HG03571 (cell line): ENCODE results near the gene NRCAM.

Experiments used
- ATAC-seq: cut with Tn5 transposase; IDR thresholded peaks from one replicate; pipeline ENCODE4 v1.9.1; 2021; ENCODE audit not compliant: unreplicated experiment

The NRCAM gene

GRCh38 chr7:108313086-108313485, 143.2 kb downstream of the NRCAM start:
- no peak for ATAC-seq

GRCh38 chr7:108311446-108312168, 144.6 kb downstream of the NRCAM start:
- peak; percentile 44 for ATAC-seq

DNA sequence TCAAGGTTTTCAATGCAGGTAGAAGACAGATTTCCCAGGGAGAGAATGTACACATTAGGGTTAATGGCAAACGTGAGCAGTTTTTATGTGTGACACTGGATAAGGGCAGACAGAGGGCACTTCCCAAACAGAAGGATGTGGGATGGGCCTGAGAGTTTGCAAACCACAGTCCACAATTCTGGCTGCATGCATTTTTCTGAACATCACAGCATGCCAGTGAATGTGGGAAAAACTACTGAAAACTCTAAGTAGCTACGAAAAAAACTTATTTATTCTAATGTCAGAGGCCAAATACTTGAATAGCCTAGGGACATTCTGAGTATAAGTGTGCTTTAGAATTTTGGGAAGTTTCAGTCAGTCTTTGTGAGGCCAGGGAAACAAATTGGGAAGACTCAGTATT, 145.9 kb downstream of the NRCAM start:
- ATAC-seq, result no peak

GRCh38 chr7:108308903-108309302, 147.3 kb downstream of the NRCAM start:
- no peak for ATAC-seq

DNA sequence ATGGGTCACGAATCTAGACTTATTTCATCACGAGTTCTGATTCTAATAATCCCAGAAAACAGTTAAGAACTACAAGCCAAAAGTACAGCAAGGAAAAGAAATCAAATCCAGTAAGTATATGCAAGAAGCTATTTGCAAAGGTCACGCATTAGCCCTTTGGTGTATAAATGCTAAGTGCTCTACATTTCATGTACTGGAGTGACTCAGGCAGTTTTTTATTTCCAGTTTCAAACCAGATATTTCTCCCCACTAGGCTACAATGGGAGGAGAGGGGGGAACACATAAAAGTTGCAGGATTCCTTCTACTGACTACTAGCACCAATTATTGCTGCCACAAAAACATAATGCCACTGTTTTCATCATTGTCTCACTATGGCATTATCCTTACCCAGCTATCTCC, 148.0 kb downstream of the NRCAM start:
- ATAC-seq, result no peak

DNA sequence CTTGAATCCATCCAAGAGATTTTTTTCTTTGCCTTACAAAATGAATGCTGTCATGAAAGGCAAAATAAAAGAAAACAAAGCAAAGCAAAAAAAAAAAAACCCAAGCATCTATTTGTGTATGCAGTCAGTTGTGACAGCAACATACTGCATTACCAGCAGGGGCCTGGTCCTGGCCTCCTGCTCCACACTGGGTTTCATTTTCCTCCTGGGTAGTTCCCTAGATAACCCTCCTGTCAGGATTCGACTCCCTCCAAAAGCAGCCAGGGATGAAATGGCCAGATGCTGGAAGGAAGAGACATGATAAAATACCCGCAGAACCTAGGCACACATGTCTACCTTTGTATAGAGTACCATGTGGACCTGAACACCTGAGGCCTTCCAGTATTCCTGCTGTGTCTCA, 148.6 kb downstream of the NRCAM start:
- ATAC-seq, result no peak

DNA sequence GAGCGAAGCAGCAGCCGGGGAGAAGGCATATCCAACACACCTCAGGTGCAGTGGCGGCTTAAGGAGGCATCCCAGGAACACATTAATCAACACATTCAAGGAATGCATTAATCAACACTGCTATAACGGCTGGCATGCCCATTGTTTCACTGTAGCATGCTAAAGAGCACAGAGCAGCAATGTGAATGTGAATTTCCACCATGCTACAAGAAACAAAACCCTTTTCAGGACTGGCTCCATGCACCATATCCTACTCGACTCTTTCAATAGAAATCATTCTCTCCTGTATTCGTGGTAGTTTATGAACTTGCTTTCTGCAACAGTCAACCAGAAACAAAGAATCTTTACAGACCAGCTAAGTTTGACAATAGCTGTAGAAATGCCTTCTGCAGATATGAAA, 149.0 kb downstream of the NRCAM start:
- no peak for ATAC-seq

DNA sequence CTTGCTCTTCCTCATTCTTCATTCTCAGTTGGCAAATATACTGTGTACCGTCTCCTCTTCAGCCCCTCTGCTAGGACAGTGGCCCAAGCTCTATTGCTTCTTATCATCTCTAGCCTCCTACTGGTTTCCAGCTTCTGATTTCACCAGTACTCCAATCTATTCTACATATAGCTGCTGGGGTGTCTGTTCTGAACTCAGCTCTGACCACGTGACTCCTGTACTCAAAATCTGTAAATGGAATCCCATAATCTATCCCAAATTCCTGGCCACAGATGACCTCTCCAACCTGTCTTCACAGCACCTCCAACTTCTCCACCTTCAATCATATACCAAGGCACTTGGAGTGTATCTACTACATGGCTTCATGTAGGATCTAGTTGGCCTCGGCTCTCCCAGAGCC, 152.9 kb downstream of the NRCAM start:
- no peak for ATAC-seq

DNA sequence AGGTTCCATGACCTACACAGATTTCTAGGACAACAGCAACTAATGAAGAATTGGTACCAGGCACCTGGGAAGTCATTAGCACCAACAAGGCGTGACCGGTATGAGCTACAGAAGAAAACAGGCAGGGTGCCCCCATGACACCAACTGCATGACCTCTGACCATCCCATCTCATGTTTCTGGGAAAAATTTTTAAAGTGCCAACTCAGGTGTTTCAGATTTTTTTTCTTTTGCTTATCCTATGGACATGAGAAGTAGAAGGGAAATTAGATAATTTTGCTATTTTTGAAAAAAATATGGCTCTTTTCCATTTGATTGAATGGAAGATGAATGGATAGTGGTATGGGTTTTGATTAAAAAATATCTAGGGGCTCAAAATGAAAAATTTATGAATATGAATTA, 154.8 kb downstream of the NRCAM start:
- ATAC-seq, result no peak

DNA sequence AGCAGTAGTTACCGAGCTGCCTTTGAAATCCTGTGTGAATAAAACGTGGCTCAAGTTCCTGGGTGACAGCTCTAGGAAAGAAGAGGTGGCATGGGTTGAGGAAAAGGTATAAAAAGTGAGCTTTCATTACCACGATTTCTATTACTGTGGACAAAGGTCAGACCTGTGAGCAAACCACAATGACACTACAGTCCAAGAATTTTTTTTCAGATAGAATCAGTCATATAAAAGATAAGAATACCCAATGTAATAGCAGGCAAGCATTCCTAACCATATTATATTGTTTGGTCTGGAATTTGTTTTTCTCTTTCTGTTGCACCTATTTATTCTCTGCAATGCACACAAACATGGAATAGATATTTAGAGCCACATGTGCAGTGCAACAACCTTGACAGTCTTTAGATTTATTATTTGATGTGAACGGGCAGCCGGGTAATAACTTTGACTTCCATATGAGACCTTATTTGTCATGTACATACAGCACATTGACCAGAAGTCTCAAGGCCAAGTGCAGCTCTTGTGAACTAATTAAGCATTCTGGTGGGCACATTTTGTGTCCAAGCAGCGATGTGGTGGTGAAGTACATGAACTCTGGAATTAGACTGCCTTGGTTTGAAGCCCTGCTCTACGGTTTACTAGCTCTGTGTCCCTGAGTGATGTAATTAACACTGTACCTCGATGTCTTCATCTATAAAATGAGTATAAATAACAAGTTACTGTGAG, 156.8 kb downstream of the NRCAM start:
- ATAC-seq, result no peak

DNA sequence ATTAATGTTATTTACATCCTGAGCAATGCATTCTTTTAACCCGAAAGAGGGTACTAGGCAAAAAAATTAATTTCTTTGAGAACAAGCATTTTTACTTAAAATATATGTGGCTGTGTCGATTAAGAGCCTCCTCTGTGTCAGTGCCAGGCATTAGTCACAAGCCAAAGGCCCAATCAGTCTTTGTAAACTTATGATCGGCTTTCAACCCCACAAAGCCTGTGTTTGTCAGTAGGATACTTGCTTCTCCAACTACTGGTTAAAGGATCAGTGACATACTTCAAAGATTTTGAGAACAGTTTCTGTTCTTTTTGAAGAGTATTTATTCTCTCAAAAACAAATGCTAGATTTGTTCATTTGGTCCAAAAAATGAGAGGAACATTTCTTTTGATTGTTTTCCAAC, 159.3 kb downstream of the NRCAM start:
- no peak for ATAC-seq

- ATAC-seq, result peak; percentile 97
Measured at GRCh38 chr7:108294595-108294994, 161.6 kb downstream of the NRCAM start.

GRCh38 chr7:108293149-108293612, 163.1 kb downstream of the NRCAM start:
- ATAC-seq, result no peak

GRCh38 chr7:108292541-108292940, 163.7 kb downstream of the NRCAM start:
- ATAC-seq, result no peak

GRCh38 chr7:108291791-108292440, 164.3 kb downstream of the NRCAM start:
- ATAC-seq, result no peak

GRCh38 chr7:108291152-108291508, 165.1 kb downstream of the NRCAM start:
- ATAC-seq, result no peak

DNA sequence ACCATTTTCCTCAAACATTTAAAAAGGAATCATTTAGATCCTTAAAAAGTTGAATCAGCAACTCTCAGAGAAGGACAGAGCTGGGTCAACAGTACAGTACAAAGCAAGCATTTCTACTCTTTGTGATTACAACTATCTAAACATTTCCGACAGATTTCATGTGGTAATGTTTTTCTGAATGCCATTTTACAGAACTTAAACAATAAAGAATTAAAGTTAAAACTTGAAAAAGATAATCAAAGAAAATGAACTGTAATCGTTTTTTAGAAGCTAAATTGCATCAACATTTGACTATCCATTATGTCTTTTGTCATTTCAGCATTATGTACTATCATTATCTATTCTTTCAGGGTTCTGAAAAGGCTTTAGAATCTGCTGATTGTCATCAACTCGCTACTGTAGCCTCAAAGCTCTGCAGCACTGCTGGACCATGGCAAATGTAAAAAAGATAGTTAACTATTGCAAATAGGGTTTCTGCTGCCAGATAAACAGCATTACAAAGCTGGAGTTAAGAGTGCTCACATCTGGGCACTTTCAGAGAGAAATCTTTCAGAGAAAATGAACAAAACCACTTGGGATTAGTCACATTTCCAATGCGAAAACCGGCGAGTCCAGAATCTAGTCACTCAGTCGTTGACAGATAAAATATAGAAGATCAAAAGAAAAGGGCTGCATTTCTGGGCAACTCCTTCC, 165.6 kb downstream of the NRCAM start:
- ATAC-seq, result no peak

DNA sequence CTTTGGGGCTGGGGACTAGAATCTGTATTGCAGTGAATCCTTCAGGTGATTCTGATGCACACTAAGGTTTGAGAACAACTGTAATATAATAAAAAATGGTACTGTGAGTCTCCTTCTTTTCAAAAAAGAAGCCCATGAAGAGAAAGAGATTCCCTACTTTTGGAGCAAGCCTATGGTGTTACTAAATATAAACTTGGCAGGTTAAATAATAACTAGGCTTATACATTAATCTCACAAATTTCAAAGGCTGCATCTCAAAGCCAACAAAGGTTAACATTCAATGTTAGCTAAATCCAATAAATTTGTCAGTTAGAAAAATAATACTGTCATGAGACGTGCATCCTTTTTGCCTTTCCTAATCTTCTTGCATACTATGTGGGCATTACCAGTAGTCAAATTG, 166.4 kb downstream of the NRCAM start:
- ATAC-seq, result no peak

DNA sequence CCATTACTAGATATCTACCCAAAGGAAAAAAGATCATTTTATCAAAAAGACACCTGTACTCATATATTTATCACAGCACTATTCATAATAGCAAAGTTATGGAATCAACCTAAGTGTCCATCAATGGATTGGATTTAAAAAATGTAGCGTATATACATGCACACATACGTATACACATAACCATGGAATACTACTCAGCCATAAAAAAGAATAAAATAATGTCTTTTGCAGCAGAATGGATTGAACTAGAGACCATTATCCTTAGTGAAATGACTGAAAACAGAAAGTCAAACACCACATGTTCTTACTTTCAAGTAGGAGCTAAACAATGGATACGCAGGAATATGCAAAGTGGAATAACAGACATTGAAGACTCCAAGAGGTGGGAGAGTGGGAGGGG, 168.4 kb downstream of the NRCAM start:
- ATAC-seq, result no peak

DNA sequence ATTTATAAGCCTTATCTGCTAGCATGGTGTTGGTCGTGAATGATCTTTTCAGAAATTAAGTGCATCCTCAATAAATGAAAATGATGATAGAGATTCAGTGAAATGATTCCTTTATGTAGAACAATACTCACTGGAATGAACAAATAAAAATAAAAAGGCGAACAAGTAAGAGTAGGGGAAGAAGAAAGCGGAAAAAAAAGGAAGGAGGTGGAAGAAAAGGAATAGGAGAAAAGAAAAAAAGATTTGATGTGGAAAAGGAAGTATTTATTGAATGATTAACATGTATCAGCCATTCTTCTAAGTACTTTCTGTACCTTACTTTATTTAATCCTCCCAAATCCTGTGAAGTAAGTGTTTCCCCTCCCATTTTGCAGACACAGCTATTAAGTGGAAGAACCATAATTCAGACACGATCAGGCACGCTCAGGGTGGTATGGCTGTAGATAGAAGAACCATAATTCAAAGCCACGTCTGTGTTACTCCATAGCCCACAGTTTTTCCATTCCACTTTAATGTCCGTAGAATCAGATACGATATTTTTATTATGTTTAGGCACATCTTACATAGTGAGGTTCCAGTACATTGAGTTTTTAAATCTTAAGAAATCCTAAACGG, 169.8 kb downstream of the NRCAM start:
- no peak for ATAC-seq

DNA sequence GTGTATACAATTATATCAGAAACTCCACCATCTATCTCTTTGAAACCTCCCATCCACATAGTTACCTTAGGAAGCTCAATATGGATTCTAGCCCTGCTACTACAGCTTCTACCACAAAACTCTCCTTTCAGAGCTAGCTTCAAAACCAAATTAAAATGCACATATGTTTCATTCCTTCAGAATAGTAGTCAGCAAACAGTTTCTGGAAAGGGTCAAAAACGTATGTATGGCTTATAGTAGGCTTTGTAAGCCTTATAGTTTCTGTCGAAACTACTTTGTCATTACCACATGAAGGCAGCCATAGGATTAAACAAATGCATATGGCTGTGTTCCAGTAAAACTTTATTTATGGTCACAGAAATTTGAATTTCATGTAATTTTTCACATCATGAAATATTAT, 170.5 kb downstream of the NRCAM start:
- no peak for ATAC-seq
